Ectodermal cell (in vitro differentiated cells): ENCODE measurements around the gene KNCN.

Experiments used
- H3K27ac ChIP-seq: 2 replicates; pipeline ENCODE4 v1.7.0; 2013; ENCODE audit warnings: mild to moderate bottlenecking, low read depth, low read length; ENCODE audit not compliant: insufficient read depth, poor library complexity, severe bottlenecking
- H3K27me3 ChIP-seq: 2 replicates; pipeline ENCODE4 v1.7.0; 2013; ENCODE audit warnings: mild to moderate bottlenecking, low read length; ENCODE audit not compliant: insufficient read depth, control insufficient read depth, poor library complexity, severe bottlenecking
- H3K36me3 ChIP-seq: one replicate; pipeline ENCODE4 v1.7.0; 2013; ENCODE audit warnings: low read length; ENCODE audit not compliant: control insufficient read depth, insufficient read depth
- H3K4me1 ChIP-seq: one replicate; pipeline ENCODE4 v1.7.0; 2013; ENCODE audit warnings: low read length; ENCODE audit not compliant: control insufficient read depth, insufficient read depth
- H3K4me3 ChIP-seq: 2 replicates; pipeline ENCODE4 v1.7.0; 2013; ENCODE audit warnings: low read depth, low read length, control low read depth; ENCODE audit not compliant: insufficient read depth
- H3K9me3 ChIP-seq: 2 replicates; pipeline ENCODE4 v1.7.0; 2013; ENCODE audit warnings: mild to moderate bottlenecking, low read length, moderate library complexity; ENCODE audit not compliant: control insufficient read depth
- WGBS, 2 experiments: methylation state at CpG; one replicate each; pipeline ENCODE4 v1.1.7; 2013; ENCODE audit warnings: missing lambda C conversion rate in 2 of 2; 5-methylcytosine and 5-hydroxymethylcytosine counted together

The KNCN gene

DNA sequence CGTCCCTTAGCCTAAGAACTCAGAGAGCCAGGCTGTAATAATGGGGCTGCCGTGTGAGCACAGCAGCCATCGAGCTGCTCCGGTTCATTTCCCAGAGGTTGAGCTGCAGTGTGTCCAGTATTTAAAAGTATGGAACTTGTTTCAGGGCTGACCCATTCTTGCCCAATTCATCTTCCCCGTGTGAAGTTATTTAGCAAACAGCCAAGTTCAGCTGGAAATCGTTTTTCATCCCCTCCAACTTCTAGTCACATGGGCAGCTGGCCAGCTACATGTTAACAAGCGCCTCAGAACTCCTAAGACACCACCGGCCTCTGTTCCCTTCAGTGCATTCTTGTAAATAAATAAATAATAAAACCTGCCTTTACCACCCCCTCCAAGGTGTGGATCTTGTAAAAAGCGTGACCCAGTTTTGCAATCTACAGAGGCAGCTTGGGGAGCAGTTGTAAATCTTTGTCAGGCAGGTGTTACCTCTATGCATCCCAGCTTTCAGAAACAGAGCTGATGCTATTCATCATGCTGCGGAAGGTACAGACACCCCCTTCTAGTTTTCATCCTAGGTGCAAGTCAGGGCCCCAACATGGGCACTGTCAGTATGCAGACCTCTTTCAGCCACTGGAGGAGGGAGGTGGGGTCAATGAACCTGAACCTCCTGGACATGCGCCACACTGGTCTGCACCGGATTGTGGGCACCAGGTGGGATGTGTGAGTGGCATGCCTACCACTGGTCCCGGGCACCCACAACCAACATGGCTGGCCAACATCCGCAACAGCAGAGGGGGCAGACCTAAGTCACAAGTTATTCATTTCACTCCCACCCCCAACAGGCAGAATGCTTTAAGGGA is 18.7 kb upstream of the KNCN start:
- H3K36me3 ChIP-seq = no peaks in the 10 kb centered on the region
- no peak overlapping the region for H3K27ac ChIP-seq
- peaks cover 5% of the 10 kb centered on the region for H3K4me1 ChIP-seq
- H3K4me3 ChIP-seq = no peak overlapping the region
- no peaks in the 10 kb centered on the region for H3K9me3 ChIP-seq
- no peaks in the 10 kb centered on the region for H3K27me3 ChIP-seq
- WGBS, 2 experiments = 88 to 91% methylated on average over 14 of the region's 14 CpGs

DNA sequence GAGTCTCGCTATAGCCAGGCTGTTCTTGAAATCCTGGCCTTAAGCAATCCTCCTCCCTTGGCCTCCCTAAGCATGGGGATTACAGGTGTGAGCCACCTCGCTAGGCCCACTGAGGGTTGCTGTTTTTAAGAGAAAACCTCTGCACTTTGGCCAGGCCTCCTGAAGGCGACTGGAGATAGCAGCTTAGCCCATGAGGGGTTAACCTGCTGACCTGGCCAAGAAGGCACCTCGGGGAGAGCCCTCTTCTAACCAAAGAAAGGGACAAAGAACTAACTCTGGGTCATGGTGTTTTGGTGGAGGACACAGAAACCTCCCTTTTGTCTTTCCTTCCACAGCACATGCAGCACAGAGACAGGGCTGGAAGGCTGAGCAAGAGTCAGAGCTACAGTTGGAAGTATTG is 17.7 kb upstream of the KNCN start:
- no peaks in the 10 kb centered on the region for H3K27me3 ChIP-seq
- no peaks in the 10 kb centered on the region for H3K9me3 ChIP-seq
- peaks cover 4% of the 10 kb centered on the region for H3K36me3 ChIP-seq
- no peak overlapping the region for H3K4me3 ChIP-seq
- H3K4me1 ChIP-seq = no peaks in the 10 kb centered on the region
- no peak overlapping the region for H3K27ac ChIP-seq
- WGBS, 2 experiments = 53 to 58% methylated on average over 4 of the region's 4 CpGs

DNA sequence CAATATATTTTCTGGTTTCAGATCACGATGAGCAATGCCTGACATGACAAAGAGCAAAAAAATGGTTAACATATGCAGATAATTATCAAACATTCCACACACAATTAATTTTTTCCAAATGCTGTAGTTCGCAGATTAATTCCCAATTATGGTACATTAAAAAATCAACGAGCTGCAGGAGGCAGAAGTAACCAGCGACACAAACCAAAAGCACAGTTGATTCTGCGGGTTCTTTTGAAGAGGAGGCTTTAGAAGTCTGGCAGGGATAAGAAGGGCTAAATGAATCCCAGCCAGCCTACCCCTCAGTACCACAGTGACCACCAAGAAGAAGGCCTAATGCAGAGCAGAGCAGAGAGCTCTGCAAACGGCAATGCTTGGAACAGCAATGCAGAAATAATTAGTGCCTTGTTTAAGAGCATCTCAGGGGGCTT is 17.0 kb upstream of the KNCN start:
- no peaks in the 10 kb centered on the region for H3K4me1 ChIP-seq
- no peaks in the 10 kb centered on the region for H3K9me3 ChIP-seq
- no peak overlapping the region for H3K27ac ChIP-seq
- peaks cover 4% of the 10 kb centered on the region for H3K36me3 ChIP-seq
- H3K27me3 ChIP-seq = no peaks in the 10 kb centered on the region
- WGBS, 2 experiments = 69 to 70% methylated on average over 6 of the region's 6 CpGs
- no peak overlapping the region for H3K4me3 ChIP-seq

DNA sequence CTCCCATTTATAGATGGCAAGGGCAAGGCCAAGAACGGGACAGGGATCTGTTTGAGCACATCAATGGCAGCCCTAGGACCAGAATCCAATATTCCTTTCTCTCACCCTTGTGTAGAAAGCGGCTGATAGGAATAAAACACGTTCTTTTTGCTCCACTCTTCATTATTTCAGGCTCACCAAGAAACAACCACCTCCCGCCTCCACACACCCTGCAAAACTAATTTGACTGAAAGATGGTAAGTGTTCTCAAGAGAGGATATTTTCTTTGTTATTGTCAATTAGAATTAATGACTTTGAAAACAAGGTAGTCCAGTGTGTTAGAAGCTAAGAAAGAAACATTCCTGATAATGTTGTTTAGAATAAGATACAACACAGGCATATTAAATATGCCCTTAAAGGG is 11.9 kb upstream of the KNCN start:
- no peaks in the 10 kb centered on the region for H3K9me3 ChIP-seq
- H3K4me3 ChIP-seq = no peak overlapping the region
- no peak overlapping the region for H3K27ac ChIP-seq
- peaks cover 8% of the 10 kb centered on the region for H3K4me1 ChIP-seq
- H3K36me3 ChIP-seq = peaks cover 4% of the 10 kb centered on the region
- H3K27me3 ChIP-seq = no peaks in the 10 kb centered on the region
- 96 to 97% methylated on average over 3 to 4 of the region's 4 CpGs for WGBS, 2 experiments

DNA sequence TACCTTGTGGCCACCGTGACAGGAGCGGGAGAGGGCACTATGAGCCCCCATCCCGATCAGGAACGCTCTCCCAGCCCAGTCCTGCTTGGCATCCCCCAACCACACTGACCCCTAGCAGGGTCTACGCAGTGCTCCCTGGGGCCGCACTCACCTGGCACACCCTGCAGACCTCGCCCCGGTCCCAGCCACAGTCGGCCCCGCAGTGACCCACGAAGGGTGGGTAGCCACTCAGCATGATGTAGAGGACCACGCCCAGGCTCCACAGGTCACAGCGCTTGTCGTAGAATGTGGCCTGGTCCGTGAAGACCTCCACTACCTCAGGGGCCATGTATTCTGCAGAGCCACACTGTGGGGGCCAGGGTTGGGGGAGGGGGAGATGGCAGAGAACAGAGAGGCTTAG is 11.1 kb upstream of the KNCN start:
- peaks cover 4% of the 10 kb centered on the region for H3K36me3 ChIP-seq
- H3K9me3 ChIP-seq = no peaks in the 10 kb centered on the region
- no peaks in the 10 kb centered on the region for H3K27me3 ChIP-seq
- H3K4me3 ChIP-seq = no peak overlapping the region
- WGBS, 2 experiments = 94 to 95% methylated on average over 15 of the region's 15 CpGs
- H3K4me1 ChIP-seq = peaks cover 9% of the 10 kb centered on the region
- no peak overlapping the region for H3K27ac ChIP-seq

DNA sequence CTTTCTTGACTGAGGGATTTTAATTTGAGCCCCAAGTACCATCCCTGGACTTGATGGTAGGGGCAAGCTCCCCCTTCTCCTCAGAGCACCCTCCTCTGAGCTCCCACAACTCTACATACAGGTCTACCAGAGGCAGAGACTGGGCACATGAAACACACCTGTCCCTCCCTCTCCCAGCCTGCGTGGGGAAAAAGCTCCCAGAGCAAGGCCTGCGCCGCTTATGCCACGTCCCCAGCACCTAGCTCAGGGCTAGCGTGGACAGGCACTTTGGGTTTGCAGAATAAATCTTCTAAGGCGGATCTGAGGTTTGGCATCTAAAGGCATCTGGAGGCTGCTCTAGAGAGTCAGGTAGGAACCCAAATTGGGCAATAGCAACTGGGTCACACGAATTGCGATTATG is 7.5 kb upstream of the KNCN start:
- no peaks in the 10 kb centered on the region for H3K9me3 ChIP-seq
- no peaks in the 10 kb centered on the region for H3K27me3 ChIP-seq
- H3K4me3 ChIP-seq = no peak overlapping the region
- 94% methylated on average over 8 of the region's 8 CpGs for WGBS, 2 experiments
- H3K36me3 ChIP-seq = no peaks in the 10 kb centered on the region
- peak overlapping the region; percentile 63 for H3K27ac ChIP-seq
- H3K4me1 ChIP-seq = peaks cover 9% of the 10 kb centered on the region

DNA sequence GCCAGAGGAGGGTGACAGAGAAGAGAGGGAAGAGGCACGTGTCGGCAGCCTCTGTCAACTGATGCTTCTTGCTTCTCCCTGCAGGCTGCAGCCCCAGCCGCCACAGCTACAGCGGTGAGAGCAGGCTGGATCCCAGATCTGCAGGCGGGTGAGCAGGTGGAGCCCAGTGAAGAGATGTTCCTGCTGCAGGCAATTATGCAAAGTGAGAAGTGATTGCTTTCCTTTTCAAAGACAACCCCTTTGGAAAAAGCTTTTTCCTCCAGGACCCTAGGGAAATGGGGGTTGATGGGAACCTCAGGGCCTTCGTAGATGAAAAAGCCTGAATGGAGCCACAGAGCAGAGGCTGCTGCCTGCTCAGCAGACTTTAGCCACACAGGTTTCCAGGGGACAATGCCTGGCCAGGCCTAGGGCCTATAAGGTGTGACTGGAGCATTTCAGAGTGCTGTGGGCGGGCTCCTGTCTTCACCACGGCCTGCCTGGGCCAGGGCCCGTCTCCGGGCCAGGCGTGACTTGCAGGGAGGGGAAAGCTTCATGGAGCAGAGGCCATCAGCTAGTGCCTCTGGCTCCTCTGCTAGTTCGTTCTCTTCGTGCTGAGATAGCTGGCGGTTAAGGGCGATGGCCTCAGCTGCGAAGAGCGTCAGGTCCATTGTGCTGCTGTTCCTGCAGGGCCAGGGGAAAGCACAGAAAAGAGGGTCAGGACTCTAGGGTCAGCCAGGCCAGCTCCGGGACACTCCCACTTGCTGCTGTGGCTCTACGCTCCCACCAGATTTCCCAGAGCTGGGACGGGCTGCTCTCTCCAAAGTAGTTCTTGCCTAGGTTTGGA is 6.9 kb upstream of the KNCN start:
- no peaks in the 10 kb centered on the region for H3K36me3 ChIP-seq
- H3K4me1 ChIP-seq = peaks cover 9% of the 10 kb centered on the region
- H3K9me3 ChIP-seq = no peaks in the 10 kb centered on the region
- WGBS, 2 experiments = 64 to 68% methylated on average over 20 of the region's 20 CpGs
- no peaks in the 10 kb centered on the region for H3K27me3 ChIP-seq
- no peak overlapping the region for H3K4me3 ChIP-seq
- H3K27ac ChIP-seq = peak overlapping the region; percentile 63

DNA sequence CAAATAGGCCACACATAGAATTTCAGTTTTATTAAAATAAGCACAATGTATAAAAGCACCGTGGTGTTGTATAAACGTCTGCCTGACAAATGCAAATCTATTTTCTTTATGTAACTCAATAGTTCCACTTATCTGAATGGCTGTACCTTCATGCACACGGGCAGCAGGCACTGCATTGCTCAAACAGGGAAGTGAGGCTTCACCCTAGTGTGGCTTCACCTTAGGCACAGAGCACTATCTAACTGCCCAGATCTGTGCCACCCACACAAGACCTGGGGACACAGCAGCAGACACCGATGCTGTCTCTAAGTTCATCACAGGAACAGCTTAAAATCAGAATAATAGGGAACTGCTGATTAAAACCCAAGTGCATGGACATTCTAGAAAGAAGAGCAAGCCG is 6.0 kb upstream of the KNCN start:
- Histone ChIP-seq H3K4me1 (peaks cover 9% of the 10 kb centered on the region), H3K27me3 (no peaks in the 10 kb centered on the region), H3K4me3 (no peak overlapping the region), H3K27ac (no peak overlapping the region), H3K9me3 (no peaks in the 10 kb centered on the region), H3K36me3 (no peaks in the 10 kb centered on the region)
- 90 to 92% methylated on average over 5 of the region's 5 CpGs for WGBS, 2 experiments

DNA sequence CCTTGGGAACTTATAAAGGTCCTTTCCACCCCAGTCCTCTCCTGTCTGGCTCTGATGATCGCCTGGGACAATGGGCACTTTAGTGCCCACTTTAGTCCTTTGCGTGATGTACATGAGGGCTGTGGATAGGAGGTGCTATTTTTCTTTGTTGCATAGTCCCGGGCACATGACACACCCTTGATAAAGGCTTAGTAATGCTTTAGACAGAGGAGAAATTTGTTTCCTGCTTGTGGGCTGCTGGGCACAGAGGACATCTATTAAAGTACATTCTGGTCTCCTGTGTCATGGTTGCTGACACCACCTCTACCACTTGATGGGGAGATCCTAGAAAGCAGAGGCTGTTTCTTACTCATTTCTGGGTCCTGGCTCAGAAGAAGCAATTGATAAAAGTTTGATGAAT is 5.4 kb upstream of the KNCN start:
- Histone ChIP-seq H3K27ac (no peak overlapping the region), H3K4me1 (peaks cover 9% of the 10 kb centered on the region), H3K36me3 (no peaks in the 10 kb centered on the region), H3K27me3 (no peaks in the 10 kb centered on the region), H3K9me3 (no peaks in the 10 kb centered on the region), H3K4me3 (no peak overlapping the region)
- WGBS, 2 experiments = 92 to 93% methylated on average over 3 of the region's 3 CpGs

DNA sequence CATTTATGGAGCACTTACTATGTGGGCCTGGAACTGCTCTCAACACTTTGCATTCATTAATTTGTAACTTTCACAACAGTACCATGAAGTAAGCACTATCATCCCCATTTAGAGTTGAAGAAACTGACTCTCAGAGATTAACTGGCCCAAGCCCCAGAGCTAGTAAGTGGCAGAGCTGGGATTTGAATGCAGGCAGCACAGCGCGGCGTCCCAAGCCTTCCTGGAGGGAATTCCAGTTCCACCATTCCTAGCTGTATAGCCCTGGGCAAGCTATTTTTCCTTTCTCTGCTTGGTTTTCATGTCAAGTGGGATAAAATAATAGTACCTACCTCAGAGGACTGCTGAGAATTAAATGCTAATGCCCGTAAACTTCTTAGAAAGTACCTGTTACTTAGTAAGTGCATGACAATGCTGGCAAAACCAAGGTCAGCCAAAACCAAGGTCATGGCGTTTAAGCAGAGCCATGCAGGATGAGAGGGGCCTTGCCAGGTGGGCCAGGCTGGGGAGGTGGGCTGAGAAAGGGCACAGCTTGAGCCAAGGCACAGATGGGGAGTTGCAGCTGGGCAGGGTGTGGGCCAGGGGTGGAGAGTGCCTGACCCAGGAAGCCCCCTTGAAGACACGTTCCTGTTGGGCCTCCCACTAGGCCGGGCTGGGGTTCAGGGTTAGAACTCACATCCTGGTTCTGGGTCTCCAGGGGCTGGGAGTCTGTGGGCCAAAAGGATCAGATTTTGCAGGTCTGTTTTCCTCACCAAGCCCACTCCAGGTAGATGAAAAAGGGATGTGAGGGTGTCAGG is 4.6 kb upstream of the KNCN start:
- no peaks in the 10 kb centered on the region for H3K36me3 ChIP-seq
- no peaks in the 10 kb centered on the region for H3K27me3 ChIP-seq
- H3K4me1 ChIP-seq = peaks cover 9% of the 10 kb centered on the region
- 85 to 88% methylated on average over 7 of the region's 7 CpGs for WGBS, 2 experiments
- H3K27ac ChIP-seq = no peak overlapping the region
- no peak overlapping the region for H3K4me3 ChIP-seq
- no peaks in the 10 kb centered on the region for H3K9me3 ChIP-seq
